ENCODE measurements around the gene LIMCH1.

GRCh38 chr4:41550308-41550707, 12.4 kb downstream of the LIMCH1 start:
- no peak for TF ChIP-seq CTCF (IDR thresholded peaks at IDR 0.05)
- no peak for TF ChIP-seq POLR2A (IDR thresholded peaks at IDR 0.05)
